ENCODE data around the gene TOX2. TPM values are rescaled to one million over a fixed set of nuclear protein-coding genes. Genes with fewer than 3 reads are reported as not detected.

TOX2 gene
- total RNA-seq, 1 donor from 2014 or later, result not detected

DNA sequence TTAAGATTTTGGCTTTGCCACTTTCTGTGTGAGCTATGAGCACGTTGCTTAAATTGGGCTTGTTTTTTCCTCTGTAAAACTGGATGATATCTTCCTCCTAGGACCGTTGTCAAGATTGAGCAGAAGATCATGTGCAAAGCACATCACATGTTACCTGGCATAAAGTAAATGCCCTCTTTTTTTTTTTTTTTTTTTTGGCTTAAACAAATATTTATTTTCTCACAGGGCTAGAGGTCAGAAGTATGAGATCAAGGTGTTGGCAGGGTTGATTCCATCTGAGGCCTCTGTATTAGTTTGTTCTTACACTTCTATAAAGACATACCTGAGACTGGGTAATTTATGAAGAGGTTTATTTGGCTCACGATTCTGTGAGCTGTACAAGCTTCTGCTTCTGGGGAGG is 42.7 kb downstream of the TOX2 start:
- FAIRE-seq, result no peak
- no peak for DNase-seq (ENCODE audit: low read depth)
- peaks cover 3% of the 10 kb centered on the region for H3K27me3 ChIP-seq (ENCODE audit: control insufficient read depth, insufficient read depth, low read length)
- TF ChIP-seq, protein P1, sequence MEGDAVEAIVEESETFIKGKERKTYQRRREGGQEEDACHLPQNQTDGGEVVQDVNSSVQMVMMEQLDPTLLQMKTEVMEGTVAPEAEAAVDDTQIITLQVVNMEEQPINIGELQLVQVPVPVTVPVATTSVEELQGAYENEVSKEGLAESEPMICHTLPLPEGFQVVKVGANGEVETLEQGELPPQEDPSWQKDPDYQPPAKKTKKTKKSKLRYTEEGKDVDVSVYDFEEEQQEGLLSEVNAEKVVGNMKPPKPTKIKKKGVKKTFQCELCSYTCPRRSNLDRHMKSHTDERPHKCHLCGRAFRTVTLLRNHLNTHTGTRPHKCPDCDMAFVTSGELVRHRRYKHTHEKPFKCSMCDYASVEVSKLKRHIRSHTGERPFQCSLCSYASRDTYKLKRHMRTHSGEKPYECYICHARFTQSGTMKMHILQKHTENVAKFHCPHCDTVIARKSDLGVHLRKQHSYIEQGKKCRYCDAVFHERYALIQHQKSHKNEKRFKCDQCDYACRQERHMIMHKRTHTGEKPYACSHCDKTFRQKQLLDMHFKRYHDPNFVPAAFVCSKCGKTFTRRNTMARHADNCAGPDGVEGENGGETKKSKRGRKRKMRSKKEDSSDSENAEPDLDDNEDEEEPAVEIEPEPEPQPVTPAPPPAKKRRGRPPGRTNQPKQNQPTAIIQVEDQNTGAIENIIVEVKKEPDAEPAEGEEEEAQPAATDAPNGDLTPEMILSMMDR (IDR thresholded peaks at IDR 0.05; ENCODE audit: insufficient read depth, low read length, severe bottlenecking), result no peak
- no peaks in the 10 kb centered on the region for H3K36me3 ChIP-seq (ENCODE audit: control insufficient read depth, insufficient read depth, low read length)
- no peak overlapping the region for H3K4me3 ChIP-seq (ENCODE audit: low read depth, low read length)

DNA sequence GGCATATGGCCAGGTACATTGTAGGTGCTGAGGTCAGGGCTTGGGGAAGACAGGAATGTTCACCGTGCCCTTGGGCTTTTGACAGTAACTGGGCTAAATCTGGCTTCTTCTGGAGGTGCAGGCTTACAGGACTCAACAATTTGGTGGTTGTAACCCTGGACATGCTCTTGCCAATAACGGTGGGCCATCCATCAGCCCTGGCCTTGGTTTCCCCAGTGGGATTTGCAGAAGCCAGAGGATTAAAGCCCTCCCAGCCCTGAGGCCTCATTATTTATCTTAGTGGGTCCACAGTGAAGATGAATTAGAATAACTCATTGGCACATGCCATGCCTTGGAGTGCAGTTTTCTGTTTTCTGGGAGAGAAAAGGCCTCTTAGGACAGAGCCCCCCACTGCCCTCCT is 44.0 kb downstream of the TOX2 start:
- TF ChIP-seq, protein P1 (IDR thresholded peaks at IDR 0.05; ENCODE audit: insufficient read depth, low read length, severe bottlenecking), result no peak
- H3K4me3 ChIP-seq (ENCODE audit: low read depth, low read length), result no peak overlapping the region
- peaks cover 3% of the 10 kb centered on the region for H3K27me3 ChIP-seq (ENCODE audit: control insufficient read depth, insufficient read depth, low read length)
- FAIRE-seq (no peak), DNase-seq (ENCODE audit: low read depth) (no peak)
- H3K36me3 ChIP-seq (ENCODE audit: control insufficient read depth, insufficient read depth, low read length), result no peaks in the 10 kb centered on the region

DNA sequence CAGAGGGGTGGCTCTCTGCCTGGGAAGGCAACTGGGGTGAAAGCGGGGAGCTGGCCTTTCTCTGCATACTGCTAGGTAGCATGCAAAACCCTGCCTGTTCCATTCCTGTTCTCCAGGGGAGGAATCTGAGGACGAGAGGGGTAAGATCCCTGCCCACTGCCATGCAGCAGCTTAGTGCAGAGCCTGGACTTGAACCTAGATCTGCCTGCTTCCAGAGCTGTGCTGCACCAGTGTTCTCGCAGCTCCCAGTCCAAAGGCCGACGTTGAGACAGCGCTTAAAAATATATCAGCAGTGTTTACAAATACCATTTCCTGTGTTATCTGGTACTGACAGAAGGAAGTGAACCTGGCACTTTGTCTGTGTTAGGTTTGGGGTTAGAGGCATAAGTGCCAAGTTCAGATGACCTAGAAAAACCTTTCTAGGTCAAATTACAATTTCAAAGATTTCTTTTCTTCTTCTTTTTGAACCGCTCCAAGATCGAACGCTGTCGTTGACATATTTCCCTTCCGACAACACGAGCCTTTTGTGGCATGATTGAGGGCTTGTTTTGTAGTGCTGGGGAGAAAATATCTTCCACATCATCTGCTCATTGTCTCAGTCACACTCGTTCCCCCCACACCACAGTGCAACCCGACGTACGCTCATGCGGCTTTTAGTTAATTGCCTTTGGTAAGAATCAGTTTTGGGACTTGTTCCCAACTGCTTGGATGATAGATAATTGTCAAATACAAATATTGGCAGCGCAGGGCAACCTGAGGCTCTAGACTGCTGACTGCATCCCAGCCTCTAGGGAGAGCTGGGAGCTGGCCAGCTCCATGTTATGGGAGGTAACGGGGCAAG is 44.6 kb downstream of the TOX2 start:
- Histone ChIP-seq H3K36me3 (ENCODE audit: control insufficient read depth, insufficient read depth, low read length) (no peaks in the 10 kb centered on the region), H3K4me3 (ENCODE audit: low read depth, low read length) (no peak overlapping the region), H3K27me3 (ENCODE audit: control insufficient read depth, insufficient read depth, low read length) (peaks cover 4% of the 10 kb centered on the region)
- FAIRE-seq, result no peak
- TF ChIP-seq, protein P1 (IDR thresholded peaks at IDR 0.05; ENCODE audit: insufficient read depth, low read length, severe bottlenecking), result no peak
- DNase-seq (ENCODE audit: low read depth), result no peak

DNA sequence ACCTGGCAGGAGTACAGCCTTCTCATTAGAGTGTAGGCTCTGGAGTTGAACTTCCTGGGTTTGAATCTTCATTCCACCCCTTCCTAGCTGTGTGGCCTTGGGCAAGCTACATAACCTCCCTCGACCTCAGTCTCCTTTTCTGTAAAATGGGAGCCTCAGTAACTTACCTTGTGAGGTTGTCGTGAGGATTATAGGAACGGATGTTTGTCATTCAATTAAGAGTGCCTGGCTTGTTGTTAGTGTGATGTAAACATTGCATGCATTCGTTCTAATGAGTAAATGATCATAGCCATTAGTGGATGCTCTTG is 45.2 kb downstream of the TOX2 start:
- DNase-seq (ENCODE audit: low read depth) (no peak), FAIRE-seq (no peak)
- peaks cover 9% of the 10 kb centered on the region for H3K27me3 ChIP-seq (ENCODE audit: control insufficient read depth, insufficient read depth, low read length)
- no peak overlapping the region for H3K4me3 ChIP-seq (ENCODE audit: low read depth, low read length)
- no peaks in the 10 kb centered on the region for H3K36me3 ChIP-seq (ENCODE audit: control insufficient read depth, insufficient read depth, low read length)
- TF ChIP-seq, protein P1 (IDR thresholded peaks at IDR 0.05; ENCODE audit: insufficient read depth, low read length, severe bottlenecking), result no peak

DNA sequence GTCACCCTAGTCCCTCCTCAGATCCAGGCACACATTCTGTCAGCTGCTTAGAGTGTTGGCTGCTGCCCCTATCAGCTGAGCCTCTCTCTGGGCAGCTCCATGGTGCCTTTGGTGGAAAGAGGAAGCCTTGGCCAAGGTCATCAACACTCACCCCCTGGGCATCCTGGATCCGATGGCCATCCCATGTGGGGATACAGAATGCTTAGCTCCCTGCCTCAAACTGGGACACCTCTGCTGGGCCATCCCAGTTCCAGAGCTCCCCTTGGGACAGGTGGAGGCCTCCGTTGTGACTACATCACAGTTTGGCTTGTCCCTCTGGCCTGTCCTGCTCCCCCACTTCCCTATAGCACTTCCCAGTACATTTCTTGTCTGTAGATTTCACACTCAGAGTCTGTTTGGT is 45.6 kb downstream of the TOX2 start:
- Histone ChIP-seq H3K36me3 (ENCODE audit: control insufficient read depth, insufficient read depth, low read length) (no peaks in the 10 kb centered on the region), H3K4me3 (ENCODE audit: low read depth, low read length) (no peak overlapping the region), H3K27me3 (ENCODE audit: control insufficient read depth, insufficient read depth, low read length) (peaks cover 13% of the 10 kb centered on the region)
- no peak for DNase-seq (ENCODE audit: low read depth)
- FAIRE-seq, result no peak
- TF ChIP-seq, protein P1 (IDR thresholded peaks at IDR 0.05; ENCODE audit: insufficient read depth, low read length, severe bottlenecking), result no peak

DNA sequence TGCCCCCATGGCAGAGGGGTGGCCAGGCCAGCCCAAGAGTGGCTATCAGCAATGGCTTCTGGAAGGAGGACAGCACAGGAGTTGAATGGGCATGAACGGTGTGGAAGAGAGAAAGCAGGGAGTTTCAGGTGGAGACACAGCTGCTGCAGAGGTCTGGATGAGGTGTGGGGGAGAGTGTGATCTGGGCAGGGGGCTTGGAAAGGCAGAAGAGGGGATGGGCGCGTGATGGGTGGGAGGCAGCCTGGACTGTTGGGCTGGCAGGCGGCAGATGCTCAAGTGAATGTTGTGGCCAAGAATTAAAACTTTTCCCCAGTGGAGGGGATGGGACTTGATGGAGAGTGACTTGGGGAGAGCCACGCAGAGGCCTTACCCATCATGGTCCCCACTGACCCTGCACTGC is 46.5 kb downstream of the TOX2 start:
- Histone ChIP-seq H3K36me3 (ENCODE audit: control insufficient read depth, insufficient read depth, low read length) (no peaks in the 10 kb centered on the region), H3K27me3 (ENCODE audit: control insufficient read depth, insufficient read depth, low read length) (peaks cover 13% of the 10 kb centered on the region), H3K4me3 (ENCODE audit: low read depth, low read length) (no peak overlapping the region)
- DNase-seq (ENCODE audit: low read depth), result no peak
- FAIRE-seq, result no peak
- TF ChIP-seq, protein P1 (IDR thresholded peaks at IDR 0.05; ENCODE audit: insufficient read depth, low read length, severe bottlenecking), result no peak

Data from bronchial epithelial cell (primary cell).